HepG2 (cell line): ENCODE data around the gene CKAP2L. TPM values are rescaled to one million over a fixed set of nuclear protein-coding genes. Genes with fewer than 3 reads are reported as not detected.

Experiments used
- ATAC-seq: fragments of 200-7000 bp; cut with Tn5 transposase; 3 replicates; pipeline ENCODE4 v1.9.1; 2020; ENCODE audit warnings: mild to moderate bottlenecking, moderate library complexity
- BruUV-seq: library from RNA; stranded (reverse); fragments of 400-500 nt; replicated peaks from 2 replicates; lab custom pipeline; 2021; lab: Mats Ljungman, UMichigan
- CTCF ChIA-PET: fragments of 300-600 bp; formaldehyde crosslinking; extraction: SDS; loops from one replicate; lab custom pipeline; 2021; ENCODE audit warnings: low total read pairs, inconsistent platforms, low intra/inter-chr PET ratio; lab: Yijun Ruan, JAX
- POLR2A ChIA-PET: fragments of 350-600 bp; sonication (Branson Sonifier 250); formaldehyde crosslinking; loops from one replicate; lab custom pipeline; 2020; ENCODE audit warnings: antibody characterized with exemption, inconsistent platforms; lab: Yijun Ruan, JAX
- DNase-seq: peaks from one replicate; pipeline ENCODE4 v3.0.0-alpha.2; 2015; ENCODE audit warnings: low spot score
- FAIRE-seq: peaks from 3 replicates; lab custom pipeline; 2011; peaks lifted over from hg19 to GRCh38; lab: Jason Lieb, UNC
- H2AFZ ChIP-seq: one replicate; pipeline ENCODE4 v1.6.1; 2011; ENCODE audit warnings: low read length, inconsistent platforms
- H3K27ac ChIP-seq: fragments of 300-600 bp; 3 replicates; pipeline ENCODE4 v1.8.0; 2011; ENCODE audit warnings: mixed run types, mild to moderate bottlenecking, mixed read lengths, low read length, inconsistent platforms; ENCODE audit not compliant: insufficient read depth; ENCODE audit errors: extremely low read length
- H3K27me3 ChIP-seq, 2 experiments: fragments of 200-600 bp in 1 of 2; 2 replicates in 1 of 2; 3 replicates in 1 of 2; pipeline versions ENCODE4 v1.6.0 to v1.8.0; 2011; ENCODE audit warnings: low read length in 2 of 2, mild to moderate bottlenecking in 2 of 2, moderate library complexity in 2 of 2, inconsistent platforms in 1 of 2; ENCODE audit not compliant: insufficient read depth in 2 of 2, control insufficient read depth in 1 of 2
- H3K36me3 ChIP-seq, 2 experiments: fragments of 200-600 bp in 1 of 2; replicated peaks in 1 of 2; 2 replicates in 1 of 2; 3 replicates in 1 of 2; pipeline versions ENCODE4 v1.5.1 to v1.8.0; 2011; ENCODE audit warnings: low read length in 2 of 2, inconsistent platforms in 1 of 2; ENCODE audit not compliant: insufficient read depth in 2 of 2, control insufficient read depth in 1 of 2
- H3K4me1 ChIP-seq: 2 replicates; pipeline ENCODE4 v1.5.1; 2012; ENCODE audit warnings: low read length, inconsistent platforms; ENCODE audit not compliant: insufficient read depth
- H3K4me2 ChIP-seq: 2 replicates; pipeline ENCODE4 v1.6.0; 2011; ENCODE audit warnings: low read depth, low read length, inconsistent platforms
- H3K4me3 ChIP-seq, 3 experiments: fragments of 200-600 bp in 1 of 3; sonication (generic), shearing (Covaris generic) in 1 of 3; replicated peaks in 1 of 3; 2 replicates each; pipeline ENCODE4 v1.5.1; 2011 to 2016; ENCODE audit warnings: low read length in 3 of 3, inconsistent platforms in 2 of 3, low read depth in 2 of 3, mild to moderate bottlenecking in 2 of 3, control low read depth in 1 of 3, mixed read lengths in 1 of 3; ENCODE audit not compliant: insufficient read depth in 1 of 3
- H3K79me2 ChIP-seq: one replicate; pipeline ENCODE4 v1.6.1; 2011; ENCODE audit warnings: low read length, inconsistent platforms; ENCODE audit not compliant: insufficient read depth
- H3K9ac ChIP-seq: 2 replicates; pipeline ENCODE4 v1.6.0; 2011; ENCODE audit warnings: mild to moderate bottlenecking, low read depth, low read length, inconsistent platforms; ENCODE audit not compliant: insufficient read depth
- H3K9me3 ChIP-seq: 2 replicates; pipeline ENCODE4 v1.5.1; 2012; ENCODE audit warnings: mild to moderate bottlenecking, low read length
- H4K20me1 ChIP-seq: 2 replicates; pipeline ENCODE4 v1.6.0; 2011; ENCODE audit warnings: inconsistent platforms, mild to moderate bottlenecking, low read length, moderate library complexity; ENCODE audit not compliant: insufficient read depth
- GTF3A ChIP-seq: sonication (generic); formaldehyde crosslinking; conservative IDR thresholded peaks from 2 replicates; pipeline ENCODE4 v1.4.0; 2020; ENCODE audit warnings: mild to moderate bottlenecking, missing genetic modification reagents
- IKZF4 ChIP-seq: sonication (generic); formaldehyde crosslinking; IDR thresholded peaks from 2 replicates; pipeline ENCODE4 v1.5.1; 2020; ENCODE audit warnings: borderline replicate concordance, mild to moderate bottlenecking, low read depth, missing genetic modification reagents; ENCODE audit errors: not compliant biosample characterization
- RAD21 ChIP-seq: fragments of 450-650 bp; formaldehyde crosslinking; IDR thresholded peaks from 2 replicates; pipeline ENCODE4 v1.5.0; 2020; ENCODE audit warnings: mild to moderate bottlenecking
- SATB2 ChIP-seq: sonication (generic); formaldehyde crosslinking; IDR thresholded peaks from 2 replicates; pipeline ENCODE4 v1.5.0; 2020; ENCODE audit warnings: missing genetic modification reagents
- ZMYM2 ChIP-seq: sonication (generic); formaldehyde crosslinking; IDR thresholded peaks from 2 replicates; pipeline ENCODE4 v1.8.0; 2022; ENCODE audit warnings: mild to moderate bottlenecking, missing genetic modification reagents
- ZNF205 ChIP-seq: IDR thresholded peaks from 2 replicates; pipeline ENCODE4 v1.6.1; 2018; ENCODE audit warnings: missing biosample characterization, missing genetic modification reagents
- ZNF775 ChIP-seq: sonication (generic); formaldehyde crosslinking; IDR thresholded peaks from 2 replicates; pipeline ENCODE4 v1.4.0; 2020; ENCODE audit warnings: missing genetic modification reagents, mild to moderate bottlenecking, moderate library complexity, borderline replicate concordance
- WGBS: methylation state at CpG from one replicate; pipeline ENCODE4 v1.1.6; 2017; ENCODE audit warnings: low lambda C conversion rate; 5-methylcytosine and 5-hydroxymethylcytosine counted together
- in situ Hi-C: cut with HindIII; loops from 2 replicates; pipeline ENCODE4 v1.10.0; 2017; ENCODE audit warnings: low pct_unique_long_range_greater_than_20kb; ENCODE audit not compliant: extremely low pct_ligation_motif_present
- intact Hi-C: fragments of 100-400 bp; cut with micrococcal nuclease; formaldehyde crosslinking; loops from one replicate; pipeline ENCODE4 v1.10.0; 2022; ENCODE audit not compliant: unreplicated experiment
- polyA plus RNA-seq, 8 experiments: library from polyadenylated mRNA; depleted of rRNA in 3 of 8; stranded (reverse) in 7 of 8; unstranded in 1 of 8; fragments of >200 nt; fragmentation: Illumina TruSeq in 4 of 8; extraction: Trizol in 4 of 8; gene quantifications; 2 replicates each; pipeline versions ENCODE4 v1.2.1 to v1.2.3, GENCODE V29; 2011 to 2016; ENCODE audit warnings: low read depth in 4 of 8, missing spikeins in 1 of 8, mixed read lengths in 1 of 8; ENCODE audit not compliant: insufficient read depth in 1 of 8
- total RNA-seq, 5 experiments: library from RNA; depleted of rRNA; stranded (reverse); fragments of >200 nt; fragmentation: Illumina TruSeq; extraction: Trizol; gene quantifications; 2 replicates each; pipeline ENCODE4 v1.2.3, GENCODE V29; 2016; ENCODE audit warnings: low read depth in 1 of 5

Gene CKAP2L
- total and polyA plus RNA-seq, 2 of the 13 experiments (the other 11 are each of a cell fraction or from before 2014, with no cell fraction given), result 7.1 to 9.5 TPM

DNA sequence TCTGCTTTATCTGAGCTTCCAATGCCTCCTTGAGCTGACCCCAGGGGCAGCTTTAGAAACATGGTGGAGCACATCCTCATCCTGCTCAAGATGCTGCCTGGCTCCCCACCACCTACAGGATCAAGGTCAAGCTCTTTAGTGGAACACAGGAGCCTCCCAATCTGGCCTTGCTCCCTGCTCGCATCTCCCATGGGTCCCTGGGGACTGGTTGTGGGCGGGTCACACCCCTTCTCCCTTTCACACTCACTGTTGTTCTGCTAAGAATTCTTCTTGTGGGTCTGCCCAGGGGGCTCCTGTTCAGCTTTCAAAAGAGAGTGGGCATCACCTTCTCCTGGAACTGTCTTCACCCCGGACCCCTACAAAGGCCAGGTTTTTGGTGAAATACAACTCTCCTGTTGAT is 51.9 kb downstream of the CKAP2L start (continued):
- no peak for TF ChIP-seq ZNF205 (CRISPR knock-in tag)
- TF ChIP-seq IKZF4 (CRISPR knock-in tag), result no peak
- no peak for TF ChIP-seq RAD21 (CRISPR knock-in tag)
- no peak for TF ChIP-seq GTF3A (CRISPR knock-in tag)
- TF ChIP-seq ZNF775 (CRISPR knock-in tag), result no peak

DNA sequence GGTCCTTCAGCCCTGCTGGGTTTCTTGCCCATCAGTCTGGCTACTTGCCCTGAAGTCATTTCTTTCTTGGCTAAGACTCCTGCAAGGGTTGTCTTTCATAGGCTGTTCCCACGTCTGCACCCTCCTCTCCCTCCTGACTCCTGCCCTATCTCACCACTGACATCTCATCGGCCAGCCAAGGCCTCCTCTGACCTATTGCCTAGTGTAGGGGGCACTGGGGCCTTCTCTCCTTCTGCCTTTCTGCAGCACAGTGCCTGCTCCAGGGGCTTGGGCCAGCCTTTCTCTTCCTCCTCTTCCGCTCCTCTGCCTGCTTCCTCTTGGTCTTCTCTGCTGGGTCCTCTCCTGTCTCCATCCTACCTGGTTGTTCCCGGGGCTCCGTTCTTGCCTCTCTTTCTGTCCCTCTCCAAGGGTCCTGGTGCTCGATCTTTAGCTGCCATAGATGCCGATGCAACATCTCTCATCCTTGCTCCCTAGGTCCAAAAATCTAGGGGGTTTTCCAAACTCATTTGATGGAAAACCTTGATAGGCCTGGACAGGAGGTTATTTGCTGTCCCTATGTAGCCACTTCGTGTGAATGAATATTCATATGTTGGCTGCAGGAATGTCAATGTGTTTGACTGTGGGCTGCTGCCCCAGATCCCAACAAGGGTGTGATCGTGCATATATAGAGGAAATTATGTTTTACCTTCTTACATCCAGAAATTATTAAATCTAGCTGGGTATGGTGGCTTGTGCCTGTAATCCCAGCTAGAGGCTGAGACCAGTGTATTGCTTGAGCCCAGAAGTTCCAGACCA is 53.3 kb downstream of the CKAP2L start:
- no peak for TF ChIP-seq ZMYM2 (CRISPR knock-in tag)
- no peak for TF ChIP-seq SATB2 (CRISPR knock-in tag)
- BruUV-seq, result no TSS peak
- in situ Hi-C loops, result no loop called here
- H3K9me3 ChIP-seq, result no peaks in the 10 kb centered on the region
- 31% methylated on average over 9 of the region's 9 CpGs for WGBS
- no peak overlapping the region for H3K9ac ChIP-seq
- H3K27me3 ChIP-seq, result peaks cover 2 to 27% of the 10 kb centered on the region in 2 experiments; a peak in 4 of 5 replicates
- no peaks in the 10 kb centered on the region for H3K79me2 ChIP-seq
- DNase-seq (no peak), ATAC-seq (no peak; the same call in 2 of the 3 replicates), FAIRE-seq (no peak)
- H3K4me3 ChIP-seq, result no peak overlapping the region
- peaks cover 15% of the 10 kb centered on the region for H3K4me1 ChIP-seq
- CTCF ChIA-PET, result no interaction called here
- POLR2A ChIA-PET, result no interaction called here
- no peaks in the 10 kb centered on the region for H4K20me1 ChIP-seq
- H2AFZ ChIP-seq, result no peak overlapping the region
- no peak overlapping the region for H3K27ac ChIP-seq
- intact Hi-C loops, result no loop called here
- no peak overlapping the region for H3K4me2 ChIP-seq
- H3K36me3 ChIP-seq, result no peaks in the 10 kb centered on the region
